Measurements from ENCODE around the gene BICD1.

Gene BICD1

GRCh38 chr12:32139064-32139421 lies 32.4 kb downstream of the BICD1 start:
- TF ChIP-seq CTCF (conservative IDR thresholded peaks at IDR 0.05; ENCODE audit: low read depth, low read length), result no peak
- H4K20me1 ChIP-seq (ENCODE audit: insufficient read depth), result no peaks in the 10 kb centered on the region
- H3K27ac ChIP-seq, result peak overlapping the region; percentile 90
- peaks cover 25% of the 10 kb centered on the region; the same call in 1 of the 2 replicates for H3K79me2 ChIP-seq (ENCODE audit: insufficient read depth, low read depth)
- H3K27me3 ChIP-seq (ENCODE audit: insufficient read depth, low read depth), result no peaks in the 10 kb centered on the region
- peak overlapping the region; percentile 55 for H2AFZ ChIP-seq (ENCODE audit: low read depth)
- peak overlapping the region; percentile 84 for H3K4me2 ChIP-seq
- no peaks in the 10 kb centered on the region for H3K36me3 ChIP-seq (ENCODE audit: insufficient read depth)
- H3K4me1 ChIP-seq (ENCODE audit: low read depth, poor library complexity, severe bottlenecking), result peaks cover 77% of the 10 kb centered on the region
- H3K4me3 ChIP-seq (IDR thresholded peaks at IDR 0.05; ENCODE audit: insufficient read depth, low read depth, low read length), result no peak overlapping the region
- H3K9ac ChIP-seq, result peak overlapping the region; percentile 69

- H3K4me2 ChIP-seq, result peak overlapping the region; percentile 84
These were observed 34.2 kb downstream of the BICD1 start for GRCh38 chr12:32140877-32141276.

GRCh38 chr12:32145096-32145495 lies 38.4 kb downstream of the BICD1 start:
- Histone ChIP-seq H3K9ac (no peak overlapping the region), H3K4me3 (IDR thresholded peaks at IDR 0.05; ENCODE audit: insufficient read depth, low read depth, low read length) (no peak overlapping the region), H3K4me1 (ENCODE audit: low read depth, poor library complexity, severe bottlenecking) (peaks cover 47% of the 10 kb centered on the region), H2AFZ (ENCODE audit: low read depth) (no peak overlapping the region), H3K27me3 (ENCODE audit: insufficient read depth, low read depth) (no peaks in the 10 kb centered on the region), H3K4me2 (no peak overlapping the region), H3K79me2 (ENCODE audit: insufficient read depth, low read depth) (peaks cover 35% of the 10 kb centered on the region; the same call in 1 of the 2 replicates), H3K27ac (no peak overlapping the region), H4K20me1 (ENCODE audit: insufficient read depth) (no peaks in the 10 kb centered on the region), H3K36me3 (ENCODE audit: insufficient read depth) (no peaks in the 10 kb centered on the region)
- TF ChIP-seq CTCF (conservative IDR thresholded peaks at IDR 0.05; ENCODE audit: low read depth, low read length), result no peak

More at GRCh38 chr12:32140877-32141276, 34.2 kb downstream of the BICD1 start:
- peaks cover 35% of the 10 kb centered on the region; the same call in 1 of the 2 replicates for H3K79me2 ChIP-seq (ENCODE audit: insufficient read depth, low read depth)
- no peaks in the 10 kb centered on the region for H4K20me1 ChIP-seq (ENCODE audit: insufficient read depth)
- H3K9ac ChIP-seq, result no peak overlapping the region
- H3K36me3 ChIP-seq (ENCODE audit: insufficient read depth), result no peaks in the 10 kb centered on the region
- H2AFZ ChIP-seq (ENCODE audit: low read depth), result no peak overlapping the region
- H3K4me1 ChIP-seq (ENCODE audit: low read depth, poor library complexity, severe bottlenecking), result peaks cover 73% of the 10 kb centered on the region
- peak overlapping the region; percentile 90; the same call in 1 of the 2 replicates for H3K27ac ChIP-seq
- no peaks in the 10 kb centered on the region for H3K27me3 ChIP-seq (ENCODE audit: insufficient read depth, low read depth)
- no peak for TF ChIP-seq CTCF (conservative IDR thresholded peaks at IDR 0.05; ENCODE audit: low read depth, low read length)
- no peak overlapping the region for H3K4me3 ChIP-seq (IDR thresholded peaks at IDR 0.05; ENCODE audit: insufficient read depth, low read depth, low read length)

- Histone ChIP-seq H3K4me3 (IDR thresholded peaks at IDR 0.05; ENCODE audit: insufficient read depth, low read depth, low read length) (no peak overlapping the region), H3K4me2 (no peak overlapping the region)
These were observed 39.6 kb downstream of the BICD1 start for GRCh38 chr12:32146074-32146873.

More at GRCh38 chr12:32146074-32146873, 39.6 kb downstream of the BICD1 start:
- no peaks in the 10 kb centered on the region for H3K27me3 ChIP-seq (ENCODE audit: insufficient read depth, low read depth)
- no peak overlapping the region for H2AFZ ChIP-seq (ENCODE audit: low read depth)
- H3K79me2 ChIP-seq (ENCODE audit: insufficient read depth, low read depth), result peaks cover 24% of the 10 kb centered on the region; the same call in 1 of the 2 replicates
- H3K36me3 ChIP-seq (ENCODE audit: insufficient read depth), result no peaks in the 10 kb centered on the region
- no peak overlapping the region for H3K27ac ChIP-seq
- peaks cover 35% of the 10 kb centered on the region for H3K4me1 ChIP-seq (ENCODE audit: low read depth, poor library complexity, severe bottlenecking)
- no peak for TF ChIP-seq CTCF (conservative IDR thresholded peaks at IDR 0.05; ENCODE audit: low read depth, low read length)
- no peak overlapping the region for H3K9ac ChIP-seq
- no peaks in the 10 kb centered on the region for H4K20me1 ChIP-seq (ENCODE audit: insufficient read depth)

Measured in KMS-11 (cell line).